Measurements from ENCODE around the gene PRSS48. TPM values are rescaled to one million over a fixed set of nuclear protein-coding genes. Genes with fewer than 3 reads are reported as not detected.

The PRSS48 gene
- total and polyA plus RNA-seq, 2 of the 4 experiments (the other 2 are of a cell fraction): not detected

- in situ Hi-C loops (cut with MboI; ENCODE audit: low sequenced_read_pairs): no loop called here
- dilution Hi-C loops (cut with HindIII; ENCODE audit: low sequenced_read_pairs, unreplicated experiment): no loop called here
Observed at GRCh38 chr4:151233600-151233999, 43.4 kb upstream of the PRSS48 start.

More at GRCh38 chr4:151233600-151233999, 43.4 kb upstream of the PRSS48 start:
- no peaks in the 10 kb centered on the region for H3K27me3 ChIP-seq (ENCODE audit: control insufficient read depth, insufficient read depth, low read length)
- no peak overlapping the region for H4K91ac ChIP-seq (ENCODE audit: insufficient read depth, low read depth, low read length)
- no peaks in the 10 kb centered on the region for H3K9me1 ChIP-seq (ENCODE audit: insufficient read depth, low read length)
- H2AK5ac ChIP-seq (ENCODE audit: low read depth, low read length): no peak overlapping the region
- H3K4me2 ChIP-seq (ENCODE audit: low read depth, low read length): no peak overlapping the region
- no peaks in the 10 kb centered on the region for H3K4me1 ChIP-seq (ENCODE audit: control insufficient read depth, insufficient read depth, low read length)
- H3K14ac ChIP-seq (replicated peaks; ENCODE audit: low read depth, low read length): no peak overlapping the region
- H4K20me1 ChIP-seq (ENCODE audit: insufficient read depth, low read length): no peaks in the 10 kb centered on the region
- no peaks in the 10 kb centered on the region for H3K79me1 ChIP-seq (ENCODE audit: low read depth in 1 of 2, low read length in 2 of 2)
- H2BK120ac ChIP-seq (ENCODE audit: low read depth, low read length): no peak overlapping the region
- H2BK15ac ChIP-seq (ENCODE audit: low read depth, low read length): no peak overlapping the region
- no peak overlapping the region for H3K18ac ChIP-seq (ENCODE audit: low read depth, low read length)
- ATAC-seq (ENCODE audit: low read depth) (no peak), DNase-seq (no peak)
- intact Hi-C loops (cut with micrococcal nuclease): no loop called here
- H3K9ac ChIP-seq (ENCODE audit: low read depth, low read length): no peak overlapping the region
- no peak overlapping the region for H3K56ac ChIP-seq (ENCODE audit: extremely low read depth, insufficient read depth, low read length)
- no peak overlapping the region for H3K23ac ChIP-seq (ENCODE audit: low read depth, low read length)
- no CpG with 5 or more reads among the region's 5 CpGs for WGBS, 2 experiments (ENCODE audit: extremely low coverage in 2 of 2, insufficient read length in 1 of 2)
- TF ChIP-seq RFX5 (IDR thresholded peaks at IDR 0.05; ENCODE audit: low read depth, low read length) (no peak), NFE2L2 (IDR thresholded peaks at IDR 0.05; ENCODE audit: low read depth, low read length) (no peak), MXI1 (IDR thresholded peaks at IDR 0.05; ENCODE audit: borderline replicate concordance, low read depth, low read length) (no peak), POLR2A (IDR thresholded peaks at IDR 0.05; ENCODE audit: low read depth, low read length) (no peak), RAD21 (IDR thresholded peaks at IDR 0.05; ENCODE audit: low read length) (no peak), CHD1 (IDR thresholded peaks at IDR 0.05; ENCODE audit: low read depth, low read length) (no peak), MAFK (IDR thresholded peaks at IDR 0.05; ENCODE audit: low read depth, low read length) (no peak), RCOR1 (IDR thresholded peaks at IDR 0.05; ENCODE audit: insufficient replicate concordance, low read length) (no peak), FOS (IDR thresholded peaks at IDR 0.05; ENCODE audit: low read depth, low read length) (no peak)
- TF ChIP-seq, protein P1, sequence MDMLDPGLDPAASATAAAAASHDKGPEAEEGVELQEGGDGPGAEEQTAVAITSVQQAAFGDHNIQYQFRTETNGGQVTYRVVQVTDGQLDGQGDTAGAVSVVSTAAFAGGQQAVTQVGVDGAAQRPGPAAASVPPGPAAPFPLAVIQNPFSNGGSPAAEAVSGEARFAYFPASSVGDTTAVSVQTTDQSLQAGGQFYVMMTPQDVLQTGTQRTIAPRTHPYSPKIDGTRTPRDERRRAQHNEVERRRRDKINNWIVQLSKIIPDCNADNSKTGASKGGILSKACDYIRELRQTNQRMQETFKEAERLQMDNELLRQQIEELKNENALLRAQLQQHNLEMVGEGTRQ (IDR thresholded peaks at IDR 0.05; ENCODE audit: low read depth, low read length): no peak
- TF ChIP-seq, protein P2, sequence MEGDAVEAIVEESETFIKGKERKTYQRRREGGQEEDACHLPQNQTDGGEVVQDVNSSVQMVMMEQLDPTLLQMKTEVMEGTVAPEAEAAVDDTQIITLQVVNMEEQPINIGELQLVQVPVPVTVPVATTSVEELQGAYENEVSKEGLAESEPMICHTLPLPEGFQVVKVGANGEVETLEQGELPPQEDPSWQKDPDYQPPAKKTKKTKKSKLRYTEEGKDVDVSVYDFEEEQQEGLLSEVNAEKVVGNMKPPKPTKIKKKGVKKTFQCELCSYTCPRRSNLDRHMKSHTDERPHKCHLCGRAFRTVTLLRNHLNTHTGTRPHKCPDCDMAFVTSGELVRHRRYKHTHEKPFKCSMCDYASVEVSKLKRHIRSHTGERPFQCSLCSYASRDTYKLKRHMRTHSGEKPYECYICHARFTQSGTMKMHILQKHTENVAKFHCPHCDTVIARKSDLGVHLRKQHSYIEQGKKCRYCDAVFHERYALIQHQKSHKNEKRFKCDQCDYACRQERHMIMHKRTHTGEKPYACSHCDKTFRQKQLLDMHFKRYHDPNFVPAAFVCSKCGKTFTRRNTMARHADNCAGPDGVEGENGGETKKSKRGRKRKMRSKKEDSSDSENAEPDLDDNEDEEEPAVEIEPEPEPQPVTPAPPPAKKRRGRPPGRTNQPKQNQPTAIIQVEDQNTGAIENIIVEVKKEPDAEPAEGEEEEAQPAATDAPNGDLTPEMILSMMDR (conservative IDR thresholded peaks at IDR 0.05; ENCODE audit: low read depth, low read length): no peak
- no peak overlapping the region for H4K5ac ChIP-seq (ENCODE audit: low read depth, low read length)
- CTCF ChIA-PET: no interaction called here
- no peak overlapping the region for H2AK9ac ChIP-seq (replicated peaks; ENCODE audit: low read depth, low read length, poor library complexity)
- no peak overlapping the region for H2BK20ac ChIP-seq (ENCODE audit: low read depth, low read length)
- H3K4ac ChIP-seq (ENCODE audit: low read depth, low read length): no peak overlapping the region
- no peaks in the 10 kb centered on the region for H3K36me3 ChIP-seq (ENCODE audit: control insufficient read depth, insufficient read depth, low read length)
- H3K27ac ChIP-seq (ENCODE audit: insufficient read depth, low read length): no peak overlapping the region
- POLR2A ChIA-PET (ENCODE audit: unreplicated experiment): no interaction called here
- H3K4me3 ChIP-seq (ENCODE audit: insufficient read depth, low read depth, low read length): no peak overlapping the region
- no peak overlapping the region for H2AFZ ChIP-seq (replicated peaks; ENCODE audit: low read length, poor library complexity)
- H4K8ac ChIP-seq (ENCODE audit: low read depth in 2 of 2, low read length in 2 of 2): no peak overlapping the region
- no peak overlapping the region for H2BK5ac ChIP-seq (ENCODE audit: low read depth, low read length, poor library complexity, severe bottlenecking)
- H3K9me3 ChIP-seq (ENCODE audit: control insufficient read depth, insufficient read depth, low read length): no peaks in the 10 kb centered on the region
- BruUV-seq (replicated peaks): no TSS peak

Measured in IMR-90 (cell line).